Fibroblast of pulmonary artery (primary cell): ENCODE data around the gene TMEM196.

Experiments
- DNase-seq: peaks from one replicate; pipeline ENCODE4 v3.0.0-alpha.2; 2010; ENCODE audit warnings: low read depth
- H3K4me3 ChIP-seq: replicated peaks from 2 replicates; pipeline ENCODE4 v1.5.1; 2011; ENCODE audit warnings: low read depth, mild to moderate bottlenecking, control low read depth, low read length, moderate library complexity
- CTCF ChIP-seq: IDR thresholded peaks from 2 replicates; pipeline ENCODE4 v1.5.1; 2011; ENCODE audit warnings: mild to moderate bottlenecking, control low read depth, low read length, inconsistent platforms; ENCODE audit errors: missing control alignments

Gene TMEM196

GRCh38 chr7:19772841-19773760, at the start of gene TMEM196:
Gene TMEM196 (minus strand): TSS chr7:19773617. CDS start chr7:19772696, 921 bp downstream.
- peak; percentile 42 for DNase-seq
- H3K4me3 ChIP-seq = peak within 1 kb of the TSS; percentile 17

GRCh38 chr7:19816128-19816527, 42.7 kb upstream of the TMEM196 start:
- no peak for DNase-seq
- no peak overlapping the region for H3K4me3 ChIP-seq
- TF ChIP-seq CTCF = no peak

More at GRCh38 chr7:19772841-19773760, at the start of gene TMEM196:
- TF ChIP-seq CTCF = no peak

GRCh38 chr7:19815546-19815945, 42.1 kb upstream of the TMEM196 start:
- peak; percentile 0 for DNase-seq
- TF ChIP-seq CTCF = no peak
- H3K4me3 ChIP-seq = no peak overlapping the region

- no peak for TF ChIP-seq CTCF
- H3K4me3 ChIP-seq = no peak overlapping the region
- no peak for DNase-seq
These were observed 41.4 kb upstream of the TMEM196 start for GRCh38 chr7:19814776-19815175.

- no peak for TF ChIP-seq CTCF
- DNase-seq = no peak
- H3K4me3 ChIP-seq = no peak overlapping the region
These were observed 38.0 kb upstream of the TMEM196 start for GRCh38 chr7:19811386-19811785.

- no peak for TF ChIP-seq CTCF
These were observed 25.6 kb upstream of the TMEM196 start for GRCh38 chr7:19798986-19799385.

More at GRCh38 chr7:19798986-19799385, 25.6 kb upstream of the TMEM196 start:
- no peak for DNase-seq
- H3K4me3 ChIP-seq = no peak overlapping the region
